ENCODE data around the gene GRIFIN. TPM values are rescaled to one million over a fixed set of nuclear protein-coding genes. Genes with fewer than 3 reads are reported as not detected.

Gene GRIFIN
- total and polyA plus RNA-seq, 2 donors (not counting 1 experiment from before 2014, with no cell fraction given), result not detected

DNA sequence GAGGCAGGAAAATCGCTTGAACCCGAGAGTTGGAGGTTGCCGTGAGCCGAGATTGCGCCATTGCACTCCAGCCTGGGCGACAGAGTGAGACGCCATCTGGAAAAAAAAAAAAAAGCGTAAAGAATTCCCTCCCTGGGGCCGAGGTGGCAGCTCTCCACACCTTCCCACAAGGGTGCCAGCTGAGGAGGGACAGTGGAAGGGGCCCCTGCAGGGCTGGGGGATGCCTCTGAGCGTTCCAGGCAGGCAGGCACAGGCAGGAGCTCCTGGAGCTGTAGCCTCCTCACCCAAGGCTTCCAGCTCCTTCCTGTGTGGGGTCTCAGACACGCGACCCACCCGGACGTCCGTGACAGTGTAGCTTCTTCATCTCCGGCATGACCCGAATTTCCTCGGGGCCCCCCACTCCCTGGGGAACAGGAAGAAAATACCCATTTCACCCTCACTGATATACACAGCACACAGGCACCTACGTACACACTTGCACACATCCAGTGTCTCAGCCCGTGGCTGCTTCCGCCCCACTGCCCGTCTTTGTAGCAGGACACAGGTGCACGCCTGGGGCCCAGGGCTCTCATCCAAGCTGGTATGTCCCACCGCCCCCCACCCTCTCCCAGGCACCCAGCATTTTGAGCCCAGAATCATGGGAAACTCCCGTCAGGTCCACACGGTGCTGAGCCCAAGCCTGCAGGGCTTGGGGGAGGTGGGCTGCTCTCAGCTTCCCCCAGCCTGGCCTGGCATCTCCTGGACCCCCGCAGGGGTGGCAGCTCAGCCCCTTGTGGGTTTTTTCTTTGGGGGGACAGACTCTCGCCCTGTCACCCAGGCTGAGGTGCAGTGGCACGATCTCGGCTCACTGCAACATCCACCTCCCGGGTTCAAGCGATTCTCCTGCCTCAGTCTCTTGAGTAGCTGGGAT is 25.7 kb downstream of the GRIFIN start:
- H3K9me3 ChIP-seq (ENCODE audit: control extremely low read depth in 1 of 3, control insufficient read depth in 2 of 3, insufficient read depth in 1 of 3, low read length in 2 of 3), result peaks cover 0 to 9% (median 0%) of the 10 kb centered on the region in 3 donors
- H3K27me3 Mint-ChIP-seq, result no peaks in the 10 kb centered on the region
- H3K4me1 Mint-ChIP-seq, result peaks cover 10% of the 10 kb centered on the region
- no peaks in the 10 kb centered on the region for H3K79me2 ChIP-seq (ENCODE audit: control insufficient read depth, insufficient read depth, low read length)
- H3K4me2 ChIP-seq (replicated peaks; ENCODE audit: low read depth, low read length, poor library complexity, severe bottlenecking), result no peak overlapping the region
- ChIA-PET CTCF (interaction anchor here (0.6 to 6.2 kb wide), 30 partner anchors 9 to 1448 kb away, joined by 3 to 104 read pairs (median 4); no protein-coding TSS in a partner anchor), POLR2A (interaction anchor here (0.7 to 1.8 kb wide), 2 partner anchors 15 to 79 kb away, joined by 3 to 4 read pairs; no protein-coding TSS in a partner anchor)
- no peaks in the 10 kb centered on the region for H3K27me3 ChIP-seq (replicated peaks in 1 of 4; ENCODE audit: control extremely low read depth in 1 of 4, control insufficient read depth in 3 of 4, insufficient read depth in 4 of 4, low read length in 3 of 4)
- no peak for ATAC-seq (ENCODE audit: low read depth)
- H2AFZ ChIP-seq (ENCODE audit: insufficient read depth, low read depth, low read length, poor library complexity, severe bottlenecking), result no peak overlapping the region
- H3K4me3 ChIP-seq (ENCODE audit: control extremely low read depth in 1 of 5, extremely low read depth in 1 of 5, insufficient read depth in 1 of 5, low read depth in 2 of 5, low read length in 4 of 5), result no peak overlapping the region
- 83% methylated on average over 30 of the region's 32 CpGs for WGBS (ENCODE audit: insufficient coverage)
- peaks cover 2% of the 10 kb centered on the region for H3K9me3 Mint-ChIP-seq (ENCODE audit: insufficient read depth)
- peaks cover 0 to 4% of the 10 kb centered on the region in 2 experiments for H3K36me3 ChIP-seq (replicated peaks in 1 of 2; ENCODE audit: control extremely low read depth in 1 of 2, control insufficient read depth in 1 of 2, extremely low read depth in 1 of 2, insufficient read depth in 2 of 2, low read length in 1 of 2)
- intact Hi-C loops (cut with micrococcal nuclease), result loop anchor here (1.0 to 10.0 kb wide), 4 partner anchors 19 to 704 kb away; partner anchors contain the start of gene GNA12
- H3K9ac ChIP-seq (ENCODE audit: low read length), result no peak overlapping the region
- no peak for TF ChIP-seq EZH2 (IDR thresholded peaks at IDR 0.05; ENCODE audit: borderline replicate concordance, insufficient read depth, low read depth, low read length, poor library complexity, severe bottlenecking)
- TF ChIP-seq, protein P1, sequence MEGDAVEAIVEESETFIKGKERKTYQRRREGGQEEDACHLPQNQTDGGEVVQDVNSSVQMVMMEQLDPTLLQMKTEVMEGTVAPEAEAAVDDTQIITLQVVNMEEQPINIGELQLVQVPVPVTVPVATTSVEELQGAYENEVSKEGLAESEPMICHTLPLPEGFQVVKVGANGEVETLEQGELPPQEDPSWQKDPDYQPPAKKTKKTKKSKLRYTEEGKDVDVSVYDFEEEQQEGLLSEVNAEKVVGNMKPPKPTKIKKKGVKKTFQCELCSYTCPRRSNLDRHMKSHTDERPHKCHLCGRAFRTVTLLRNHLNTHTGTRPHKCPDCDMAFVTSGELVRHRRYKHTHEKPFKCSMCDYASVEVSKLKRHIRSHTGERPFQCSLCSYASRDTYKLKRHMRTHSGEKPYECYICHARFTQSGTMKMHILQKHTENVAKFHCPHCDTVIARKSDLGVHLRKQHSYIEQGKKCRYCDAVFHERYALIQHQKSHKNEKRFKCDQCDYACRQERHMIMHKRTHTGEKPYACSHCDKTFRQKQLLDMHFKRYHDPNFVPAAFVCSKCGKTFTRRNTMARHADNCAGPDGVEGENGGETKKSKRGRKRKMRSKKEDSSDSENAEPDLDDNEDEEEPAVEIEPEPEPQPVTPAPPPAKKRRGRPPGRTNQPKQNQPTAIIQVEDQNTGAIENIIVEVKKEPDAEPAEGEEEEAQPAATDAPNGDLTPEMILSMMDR (IDR thresholded peaks at IDR 0.05), result no peak
- H3K27ac ChIP-seq (ENCODE audit: low read length in 2 of 2), result no peak overlapping the region
- no peak for DNase-seq
- no peak overlapping the region for H3K27ac Mint-ChIP-seq
- H4K20me1 ChIP-seq (ENCODE audit: control insufficient read depth, insufficient read depth, low read length, poor library complexity, severe bottlenecking), result no peaks in the 10 kb centered on the region
- H3K4me3 Mint-ChIP-seq, result no peak overlapping the region
- H3K4me1 ChIP-seq (ENCODE audit: control insufficient read depth in 2 of 2, insufficient read depth in 2 of 2, low read length in 2 of 2), result peaks cover 8 to 11% of the 10 kb centered on the region in 2 donors

DNA sequence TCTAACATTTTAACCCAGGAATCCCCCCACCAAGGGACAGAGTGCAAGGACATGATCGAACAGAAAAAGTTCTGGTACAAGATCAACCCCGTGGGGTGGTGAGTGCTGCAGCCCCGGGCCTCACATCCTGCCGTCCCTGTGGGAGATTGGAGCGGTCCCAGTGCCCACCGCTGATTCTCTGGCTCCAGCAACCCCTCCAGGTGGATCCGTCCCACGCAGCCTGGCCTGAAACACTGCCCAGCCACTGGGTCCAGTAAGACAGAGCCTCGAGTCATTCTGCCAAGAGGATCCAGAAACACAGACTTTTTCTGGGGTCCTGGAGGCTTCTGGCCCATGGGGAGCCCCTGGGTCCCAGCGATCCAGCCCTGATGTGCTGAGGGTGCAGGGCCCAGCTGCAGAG is 29.5 kb downstream of the GRIFIN start:
- Mint-ChIP-seq H3K4me1 (peaks cover 8% of the 10 kb centered on the region), H3K27ac (no peak overlapping the region), H3K4me3 (no peak overlapping the region), H3K9me3 (ENCODE audit: insufficient read depth) (no peaks in the 10 kb centered on the region), H3K27me3 (no peaks in the 10 kb centered on the region)
- no peak overlapping the region for H3K4me2 ChIP-seq (replicated peaks; ENCODE audit: low read depth, low read length, poor library complexity, severe bottlenecking)
- H3K9ac ChIP-seq (ENCODE audit: low read length), result no peak overlapping the region
- H3K9me3 ChIP-seq (ENCODE audit: control extremely low read depth in 1 of 3, control insufficient read depth in 2 of 3, insufficient read depth in 1 of 3, low read length in 2 of 3), result no peaks in the 10 kb centered on the region
- no peak overlapping the region for H3K27ac ChIP-seq (ENCODE audit: low read length in 2 of 2)
- peaks cover 2 to 5% of the 10 kb centered on the region in 2 donors for H3K4me1 ChIP-seq (ENCODE audit: control insufficient read depth in 2 of 2, insufficient read depth in 2 of 2, low read length in 2 of 2)
- DNase-seq, result no peak
- no peak for ATAC-seq (ENCODE audit: low read depth)
- CTCF ChIA-PET, result no interaction called here
- no peaks in the 10 kb centered on the region for H3K27me3 ChIP-seq (replicated peaks in 1 of 4; ENCODE audit: control extremely low read depth in 1 of 4, control insufficient read depth in 3 of 4, insufficient read depth in 4 of 4, low read length in 3 of 4)
- no peaks in the 10 kb centered on the region for H3K79me2 ChIP-seq (ENCODE audit: control insufficient read depth, insufficient read depth, low read length)
- POLR2A ChIA-PET, result no interaction called here
- H3K36me3 ChIP-seq (replicated peaks in 1 of 2; ENCODE audit: control extremely low read depth in 1 of 2, control insufficient read depth in 1 of 2, extremely low read depth in 1 of 2, insufficient read depth in 2 of 2, low read length in 1 of 2), result peaks cover 0 to 4% of the 10 kb centered on the region in 2 experiments
- H2AFZ ChIP-seq (ENCODE audit: insufficient read depth, low read depth, low read length, poor library complexity, severe bottlenecking), result no peak overlapping the region
- TF ChIP-seq EZH2 (IDR thresholded peaks at IDR 0.05; ENCODE audit: borderline replicate concordance, insufficient read depth, low read depth, low read length, poor library complexity, severe bottlenecking), result no peak
- TF ChIP-seq, protein P1 (IDR thresholded peaks at IDR 0.05), result no peak
- no peaks in the 10 kb centered on the region for H4K20me1 ChIP-seq (ENCODE audit: control insufficient read depth, insufficient read depth, low read length, poor library complexity, severe bottlenecking)
- no peak overlapping the region for H3K4me3 ChIP-seq (ENCODE audit: control extremely low read depth in 1 of 5, extremely low read depth in 1 of 5, insufficient read depth in 1 of 5, low read depth in 2 of 5, low read length in 4 of 5)
- intact Hi-C loops (cut with micrococcal nuclease), result no loop called here
- WGBS (ENCODE audit: insufficient coverage), result 93% methylated on average over 10 of the region's 10 CpGs
